GM19455 (cell line): ENCODE data around the gene PROX2.

Experiments
- ATAC-seq: cut with Tn5 transposase; IDR thresholded peaks from one replicate; pipeline ENCODE4 v1.9.1; 2021; ENCODE audit not compliant: unreplicated experiment

PROX2 gene

DNA sequence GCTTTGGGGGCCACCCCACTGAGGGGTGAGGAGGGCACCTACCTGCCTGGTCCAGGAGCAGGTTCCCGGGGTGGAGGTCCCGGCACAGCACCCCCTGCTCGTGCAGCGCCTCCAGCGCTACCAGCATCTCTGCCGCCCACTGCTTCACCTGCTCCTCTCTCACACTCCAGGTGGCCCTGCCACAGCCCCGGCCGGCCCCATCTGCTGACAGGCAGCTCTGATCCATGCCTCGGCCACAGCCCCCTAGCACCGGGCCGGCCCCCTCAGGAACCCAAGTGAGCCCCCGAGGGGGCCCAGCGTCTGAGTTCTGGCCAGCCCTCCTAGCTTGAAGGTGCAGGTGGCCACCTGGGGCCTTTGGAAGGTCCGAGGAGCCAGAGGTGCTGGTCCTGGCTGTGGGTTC is 33.6 kb upstream of the PROX2 start:
- no peak for ATAC-seq

DNA sequence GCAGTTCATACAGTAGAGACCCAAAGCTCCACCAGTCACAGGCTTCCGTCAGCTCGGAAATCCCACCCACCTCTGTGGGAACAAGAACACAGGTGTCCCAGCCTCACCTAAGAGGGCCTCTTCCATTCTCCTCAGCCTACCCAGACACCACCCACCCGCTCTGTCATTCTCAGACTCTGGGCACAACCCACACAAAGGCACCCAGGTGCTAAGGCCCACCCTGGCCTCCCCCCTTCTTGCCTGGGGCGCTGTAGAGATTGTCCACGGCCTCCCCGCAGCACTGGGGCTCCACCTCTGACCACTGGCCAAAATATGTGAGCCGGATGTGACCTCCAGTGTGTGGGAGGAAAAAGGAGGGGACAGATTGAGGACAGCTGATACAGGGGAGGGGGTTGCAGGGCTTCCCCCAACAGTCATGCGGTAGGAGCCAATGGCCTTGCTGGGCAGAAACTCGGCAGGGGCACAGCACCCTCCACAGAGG is 33.0 kb upstream of the PROX2 start:
- no peak for ATAC-seq

DNA sequence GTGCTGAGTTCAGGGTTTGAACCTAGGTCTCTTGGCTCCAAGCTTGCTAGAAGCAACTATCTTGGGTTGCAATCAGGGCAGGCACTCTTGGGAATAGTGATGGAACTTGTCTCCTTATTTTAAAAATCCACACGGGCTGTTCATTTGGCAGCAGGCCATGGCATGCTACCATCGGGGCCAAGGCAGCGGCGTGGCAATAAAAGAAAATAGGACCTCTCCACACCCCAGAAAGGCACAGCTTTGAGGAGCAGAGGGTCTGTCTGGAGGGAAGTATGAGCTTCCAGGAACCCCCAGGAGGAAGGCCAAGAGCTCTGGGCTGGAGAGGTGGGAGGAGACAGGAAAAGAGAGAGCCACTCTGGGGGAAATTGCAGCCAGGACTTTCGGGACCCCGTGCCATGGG is 31.8 kb upstream of the PROX2 start:
- no peak for ATAC-seq

DNA sequence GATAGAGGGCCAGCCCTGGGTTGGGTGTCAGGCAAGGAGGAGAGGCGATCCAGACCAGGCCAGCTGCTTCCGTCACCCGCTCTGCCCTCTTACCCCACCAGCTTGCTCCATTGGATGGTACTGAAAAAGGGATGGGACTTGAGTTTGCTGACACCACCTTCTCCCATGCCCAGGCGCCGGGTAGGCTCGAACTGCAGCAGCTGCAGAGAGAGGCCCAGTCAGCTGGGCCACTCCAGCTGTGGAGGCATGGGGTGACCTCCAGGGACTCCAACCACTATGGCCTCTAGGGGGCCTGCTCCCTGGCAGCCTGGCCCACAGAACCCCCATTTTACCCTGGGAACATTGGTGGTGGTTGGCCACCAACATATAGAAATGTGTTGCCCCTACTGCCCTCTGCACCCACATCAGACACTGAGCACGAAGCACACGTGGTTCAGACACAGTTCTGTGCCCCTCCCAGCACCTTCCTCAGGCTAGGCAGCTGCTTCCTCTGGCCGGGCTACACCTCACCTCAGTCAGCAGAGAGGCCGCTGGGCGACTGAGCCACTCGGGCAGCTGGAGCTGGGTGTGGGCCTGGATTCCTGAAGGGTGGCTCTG is 31.1 kb upstream of the PROX2 start:
- ATAC-seq: no peak

DNA sequence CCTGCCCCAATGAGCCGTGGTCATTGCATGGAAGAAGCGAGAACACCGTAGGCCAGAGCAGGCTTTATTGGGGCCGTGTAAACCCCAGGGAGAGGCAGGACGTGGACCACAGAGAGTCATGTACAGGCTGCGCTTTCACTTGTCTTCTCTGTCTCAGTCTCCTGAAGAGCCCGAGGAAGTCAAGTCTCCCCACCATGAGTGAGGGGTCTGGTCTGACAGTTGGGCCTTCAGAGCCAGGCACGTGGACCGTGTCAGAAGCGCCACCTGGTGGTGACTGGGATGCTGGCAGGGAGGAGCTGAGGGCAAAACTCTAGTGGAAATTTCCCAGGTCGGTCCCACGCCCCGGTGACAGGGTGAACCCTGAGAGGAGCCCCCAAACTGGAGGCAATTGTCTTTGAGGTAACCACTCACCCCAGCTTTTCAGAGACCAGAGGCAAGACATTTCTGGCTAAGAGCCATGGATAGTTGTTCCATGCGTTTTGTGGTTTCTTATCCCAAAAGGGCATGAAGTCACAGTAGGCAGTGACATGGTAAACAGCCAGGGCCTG is 29.7 kb upstream of the PROX2 start:
- no peak for ATAC-seq

DNA sequence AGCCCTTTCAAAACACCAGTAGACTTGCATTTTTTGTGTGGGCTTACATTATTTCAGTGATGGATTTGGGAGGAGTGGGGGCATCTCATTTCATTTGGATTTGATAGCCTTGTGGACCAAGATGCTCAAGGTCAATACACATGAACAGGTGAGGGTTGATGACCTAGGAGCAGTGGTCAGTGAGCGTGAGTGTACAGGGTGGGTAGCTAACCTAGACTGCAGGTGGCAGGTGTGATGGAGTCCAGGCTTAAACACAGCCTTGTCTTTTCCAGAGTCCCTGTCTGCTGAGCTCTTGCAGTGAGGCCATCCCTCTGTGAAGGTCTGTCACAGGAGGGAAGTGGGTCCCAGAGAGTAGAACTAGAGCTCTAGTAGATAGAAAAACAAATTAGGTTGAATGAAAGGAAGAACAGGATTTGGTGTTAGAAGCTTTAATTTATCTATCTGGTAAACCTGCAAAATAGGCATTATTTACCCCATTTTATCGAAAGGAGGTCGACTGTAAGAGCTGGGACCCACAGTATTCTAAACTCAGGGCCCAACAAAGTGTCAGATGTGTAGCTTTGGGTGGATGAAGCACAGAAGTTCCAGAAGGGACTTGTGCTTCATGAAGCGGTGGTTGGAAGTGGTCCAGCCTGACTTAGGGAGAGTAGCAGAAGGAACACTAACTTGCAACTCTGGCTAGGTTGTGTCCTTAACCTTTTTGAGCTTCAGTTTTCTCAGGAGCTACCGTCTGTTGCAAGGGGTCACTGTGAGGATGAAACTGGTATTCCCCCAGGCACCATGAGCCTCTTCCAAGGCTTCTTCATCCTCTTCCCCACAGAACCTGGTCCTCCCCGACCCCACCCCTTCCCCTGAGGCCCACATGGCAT is 28.9 kb upstream of the PROX2 start:
- ATAC-seq: no peak

DNA sequence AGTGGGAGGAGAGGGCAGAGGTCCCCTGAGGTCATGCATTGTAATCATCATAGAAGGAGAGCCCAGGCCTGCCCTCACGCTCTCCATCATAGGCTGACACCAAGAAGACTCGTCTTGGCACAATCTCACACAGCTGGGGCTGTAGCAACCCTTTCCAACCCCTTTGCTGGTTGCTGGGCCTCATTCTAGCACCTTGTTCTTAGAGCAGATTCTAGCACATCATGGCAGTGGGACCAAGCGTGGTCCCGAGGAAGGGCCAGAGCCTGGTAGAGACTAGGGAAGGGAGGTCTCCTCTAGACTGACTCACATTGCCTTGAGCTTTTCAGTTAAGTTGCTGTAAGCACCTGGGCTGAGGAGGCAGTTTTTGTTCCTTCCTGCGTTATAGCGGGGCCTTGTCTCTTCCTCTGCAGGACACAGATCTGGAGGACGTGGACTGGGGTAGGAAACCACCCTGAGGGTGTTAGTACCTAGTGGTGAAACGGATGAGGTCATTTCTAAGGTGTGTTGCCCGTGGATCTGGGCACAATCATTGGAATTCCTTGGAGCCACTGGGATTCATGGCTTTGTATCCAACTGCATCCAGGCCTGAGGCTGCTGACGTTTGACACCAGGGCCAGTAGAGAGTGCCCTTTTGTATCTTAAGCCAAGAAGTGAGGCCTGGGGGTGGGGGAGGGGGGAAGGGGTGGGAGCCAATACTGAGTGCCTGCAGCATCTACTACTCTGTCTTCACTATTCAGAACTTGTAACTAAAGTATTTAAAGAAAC is 27.2 kb upstream of the PROX2 start:
- ATAC-seq: no peak

DNA sequence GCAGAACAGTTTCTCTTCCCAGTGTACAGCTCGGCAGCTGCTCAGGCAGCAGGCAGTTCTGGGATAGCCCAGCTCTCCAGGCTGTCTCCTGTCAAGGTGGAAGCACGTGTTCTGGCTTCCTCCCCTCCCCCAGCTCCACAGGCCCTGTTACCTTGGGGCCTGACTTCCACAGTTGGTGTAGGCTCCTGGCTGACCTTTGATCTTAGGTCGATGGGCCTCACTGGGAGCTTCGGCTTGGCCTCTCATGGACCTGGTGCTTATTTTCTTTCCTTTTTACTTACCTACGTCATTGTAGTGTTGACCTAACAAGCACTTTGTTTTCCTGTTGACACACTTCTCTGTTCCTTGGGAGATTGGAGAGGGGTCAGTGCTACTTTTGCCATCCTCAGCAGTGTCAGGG is 22.7 kb upstream of the PROX2 start:
- ATAC-seq: no peak

DNA sequence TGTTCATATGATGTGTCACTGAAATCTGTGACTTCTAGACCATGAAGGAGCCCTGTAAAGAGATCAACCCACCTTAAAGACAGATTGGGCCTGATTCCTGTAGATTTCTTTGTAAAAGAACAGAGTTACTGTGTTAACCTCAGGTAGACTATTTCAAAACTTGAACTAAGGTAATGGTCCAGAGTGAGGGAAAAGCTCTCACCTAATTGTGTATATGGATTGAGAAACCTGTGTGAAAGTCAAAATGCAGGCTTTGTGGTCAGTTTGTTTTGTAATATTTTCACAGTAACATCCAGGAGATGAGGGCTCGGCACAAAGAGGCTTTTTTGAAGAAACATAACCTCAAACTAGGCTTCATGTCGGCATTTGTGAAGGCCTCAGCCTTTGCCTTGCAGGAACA is 22.1 kb upstream of the PROX2 start:
- no peak for ATAC-seq

DNA sequence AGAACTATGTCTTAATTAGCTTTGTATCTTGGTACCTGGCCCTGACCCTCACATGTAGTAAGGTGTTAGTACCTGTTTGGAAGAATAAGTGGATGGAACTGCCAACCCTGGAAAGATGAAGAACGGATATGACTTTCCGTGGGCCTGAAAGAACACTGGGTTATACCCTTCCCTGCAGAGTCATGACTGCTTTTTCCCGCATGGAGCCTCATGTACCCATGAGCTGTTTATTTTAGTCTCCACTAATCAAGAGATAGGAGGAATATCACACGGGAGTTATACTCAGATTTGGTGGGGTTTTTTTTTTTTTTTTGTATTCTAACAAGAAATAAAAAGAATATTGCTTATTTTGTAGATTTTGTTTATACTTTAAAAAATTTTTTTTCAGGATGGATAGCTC is 21.7 kb upstream of the PROX2 start:
- ATAC-seq: no peak

DNA sequence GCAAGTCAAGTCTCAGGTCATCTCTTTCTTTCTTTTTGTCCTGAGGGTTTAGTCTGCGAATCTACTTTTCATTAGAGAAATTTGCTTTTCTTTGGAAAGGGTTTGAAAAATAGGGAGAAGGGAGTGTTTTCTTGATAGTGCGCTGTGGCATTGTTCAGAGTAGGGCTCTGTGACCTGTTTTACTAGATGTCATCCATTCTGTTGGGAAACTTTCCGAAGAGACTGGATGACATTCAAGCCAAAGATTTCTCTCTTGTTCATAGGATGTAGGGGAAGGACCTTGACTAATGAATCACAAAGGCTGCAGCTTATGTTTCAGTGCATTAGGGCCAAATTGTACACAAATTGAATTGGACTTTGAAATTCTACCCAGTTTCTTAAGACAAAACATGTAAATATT is 20.5 kb upstream of the PROX2 start:
- ATAC-seq: no peak

DNA sequence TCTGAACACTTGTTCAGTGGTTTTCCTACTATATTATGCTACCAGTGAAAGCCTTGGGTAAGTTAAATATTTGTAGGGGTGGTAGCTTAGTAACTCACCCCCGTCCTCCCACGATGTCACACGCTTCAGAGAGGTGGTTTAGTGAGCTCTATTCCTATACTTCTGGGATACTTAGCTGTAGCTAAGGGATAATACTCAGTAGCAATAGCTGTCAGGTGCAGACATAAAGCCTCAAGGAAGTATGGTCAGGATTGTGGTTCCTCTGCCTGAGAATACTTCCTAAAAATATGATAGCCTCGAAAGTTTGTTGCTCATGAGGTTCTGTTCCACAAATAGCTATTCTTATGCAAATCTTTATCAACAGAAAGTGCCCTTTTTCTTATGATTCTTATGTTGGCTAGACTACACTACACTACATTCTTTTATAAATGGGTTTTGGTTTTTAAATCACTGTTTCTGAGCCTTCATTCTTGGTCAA is 17.7 kb upstream of the PROX2 start:
- no peak for ATAC-seq

DNA sequence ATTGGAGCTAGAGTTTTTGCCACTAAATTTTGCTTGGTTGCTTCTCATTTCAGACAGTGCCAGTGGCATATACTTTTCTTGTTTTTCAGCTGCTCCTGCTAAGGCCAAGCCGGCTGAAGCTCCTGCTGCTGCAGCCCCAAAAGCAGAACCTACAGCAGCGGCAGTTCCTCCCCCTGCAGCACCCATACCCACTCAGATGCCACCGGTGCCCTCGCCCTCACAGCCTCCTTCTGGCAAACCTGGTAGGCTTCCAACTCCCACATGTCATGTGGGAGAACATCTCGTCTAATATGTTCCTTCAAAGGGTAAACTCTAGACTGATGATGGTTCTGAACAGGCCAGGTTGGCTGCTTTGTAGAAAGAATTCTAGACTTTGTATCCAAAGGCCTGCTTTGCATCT is 16.8 kb upstream of the PROX2 start:
- no peak for ATAC-seq

DNA sequence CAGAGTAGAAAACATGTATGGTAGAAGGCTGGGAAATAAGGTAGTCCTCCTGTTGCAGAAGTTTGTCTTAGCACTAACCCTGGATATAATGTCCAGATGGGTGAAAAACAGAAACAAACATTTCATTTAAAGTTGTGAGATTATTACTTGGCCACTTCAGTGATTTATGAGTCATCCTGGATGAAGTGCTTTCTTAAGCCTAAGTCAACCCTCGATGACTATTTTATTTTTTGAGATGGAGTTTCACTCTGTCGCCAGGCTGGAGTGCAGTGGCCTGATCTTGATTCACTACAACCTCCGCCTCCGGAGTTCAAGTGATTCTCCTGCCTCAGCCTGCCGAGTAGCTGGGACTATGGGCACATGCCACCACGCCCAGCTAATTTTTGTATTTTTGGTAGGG is 15.9 kb upstream of the PROX2 start:
- no peak for ATAC-seq

DNA sequence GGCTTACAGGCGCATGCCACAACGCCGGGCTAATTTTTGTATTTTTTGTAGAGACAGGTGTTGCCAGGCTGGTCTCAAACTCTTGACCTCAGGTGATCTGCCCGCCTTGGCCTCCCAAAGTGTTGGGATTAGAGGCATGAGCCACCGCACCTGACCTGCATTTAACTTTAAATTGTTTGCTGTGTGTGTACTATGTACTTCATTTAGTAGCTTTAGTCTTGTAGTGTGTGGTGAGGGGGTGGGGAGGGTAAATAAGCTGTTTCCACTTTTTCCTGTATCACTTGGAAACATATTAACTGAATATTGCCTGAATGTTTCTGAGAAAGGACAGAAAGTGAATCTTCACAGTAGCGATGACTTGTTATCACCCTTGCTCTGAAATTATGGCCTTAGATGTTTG is 14.3 kb upstream of the PROX2 start:
- ATAC-seq: no peak

DNA sequence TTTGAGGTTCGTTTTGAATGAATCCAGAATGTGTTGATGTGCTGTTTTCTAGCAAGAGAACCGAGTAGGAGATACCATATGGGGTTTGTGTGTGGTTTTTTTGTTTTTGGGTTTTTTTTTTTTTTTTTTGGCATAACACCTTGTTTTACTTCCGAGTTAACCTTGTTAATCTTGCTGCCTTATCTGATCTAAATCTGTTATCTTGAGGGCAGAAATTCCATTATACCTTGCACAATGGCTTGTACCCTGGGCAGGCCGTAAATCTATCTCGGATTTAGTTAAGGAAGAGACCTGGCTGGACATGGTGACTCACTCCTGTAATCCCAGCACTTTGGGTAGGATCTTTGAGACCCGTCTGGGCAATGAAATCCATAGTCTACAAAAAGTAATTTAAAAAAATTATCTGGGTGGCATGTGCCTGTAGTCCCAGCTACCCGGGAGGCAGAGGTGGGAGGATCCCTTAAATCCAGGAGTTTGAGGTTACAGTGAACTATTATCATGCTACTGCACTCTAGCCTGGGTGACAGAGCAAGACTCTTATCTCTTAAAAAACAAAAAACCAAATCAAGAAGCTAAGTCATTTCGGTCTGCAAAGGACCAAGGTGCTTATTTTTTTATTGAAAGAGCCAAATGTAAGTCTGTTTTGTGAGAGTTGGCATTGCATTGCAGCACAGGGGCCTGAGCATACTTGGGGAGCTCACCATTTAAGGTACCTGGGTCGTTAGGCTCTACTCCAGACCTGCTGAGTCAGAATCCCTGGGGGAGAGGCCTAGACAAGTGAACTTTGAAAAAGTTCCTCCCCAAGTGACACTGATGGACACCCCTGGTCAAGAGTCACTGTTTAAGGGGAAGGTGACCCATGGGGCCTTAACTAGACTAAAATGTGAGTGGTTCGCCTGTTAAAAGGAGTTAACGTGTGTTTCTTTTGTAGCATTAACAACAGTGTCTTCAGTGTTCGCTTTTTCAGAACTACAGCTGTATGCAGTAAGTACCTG is 12.5 kb upstream of the PROX2 start:
- ATAC-seq: no peak

DNA sequence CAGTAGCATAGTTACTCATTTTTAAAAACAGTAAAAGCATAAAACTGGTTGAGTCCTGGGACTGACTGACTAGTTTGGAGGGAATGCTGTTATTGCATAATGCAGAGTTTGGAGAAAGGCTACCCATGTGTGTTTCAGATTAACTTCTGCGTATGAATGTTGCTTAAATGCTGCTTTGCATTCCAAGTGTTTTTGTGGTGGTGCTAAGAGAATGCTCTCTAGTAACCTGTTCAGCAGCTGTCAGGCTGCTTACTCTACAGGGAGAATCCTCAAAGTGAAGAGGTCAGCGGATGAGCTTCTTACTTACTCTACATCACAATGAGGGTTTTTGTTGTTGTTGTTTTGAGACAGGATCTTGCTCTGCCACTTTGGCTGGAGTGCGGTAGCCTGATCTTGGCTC is 10.1 kb upstream of the PROX2 start:
- ATAC-seq: no peak

DNA sequence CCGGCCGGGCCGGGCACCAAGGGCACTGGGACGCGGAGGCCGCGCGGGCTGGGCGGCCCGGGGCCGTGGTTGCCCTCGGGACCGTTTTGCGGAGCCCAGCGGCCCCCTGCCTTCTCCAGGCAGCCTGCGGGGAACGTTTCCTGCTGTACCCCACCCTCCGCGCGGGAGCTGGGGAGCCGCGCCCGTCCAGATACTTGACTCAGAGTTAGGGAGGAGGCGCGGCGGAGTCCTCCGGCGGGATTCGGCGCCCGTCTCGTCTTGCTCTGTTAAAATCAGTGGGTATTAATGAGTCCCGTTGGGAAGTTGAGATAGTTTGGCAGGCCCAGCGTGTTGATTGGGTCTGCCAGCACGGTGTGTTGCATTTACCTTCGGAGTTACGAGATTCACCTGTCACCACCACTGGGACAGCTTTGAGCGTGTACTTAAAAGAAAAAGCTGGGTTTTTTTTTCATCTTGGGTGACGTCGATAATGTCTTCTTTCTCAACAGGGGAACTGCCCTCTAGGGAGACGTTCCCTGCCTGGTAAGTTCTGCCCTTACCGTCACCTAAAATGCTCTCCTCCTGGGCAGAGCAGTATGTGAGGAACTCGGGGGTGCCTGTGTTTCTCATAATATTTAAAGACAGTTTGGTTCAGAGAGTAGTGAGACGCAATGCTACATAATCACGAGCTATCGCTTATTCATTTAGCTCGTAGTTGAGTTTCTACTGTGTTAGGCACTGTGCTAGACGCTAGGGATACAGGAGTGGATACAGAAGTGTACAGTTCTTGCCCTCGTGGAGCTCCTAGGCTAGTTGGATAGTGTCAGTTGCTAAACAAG is 6.4 kb upstream of the PROX2 start:
- ATAC-seq: peak; percentile 42

DNA sequence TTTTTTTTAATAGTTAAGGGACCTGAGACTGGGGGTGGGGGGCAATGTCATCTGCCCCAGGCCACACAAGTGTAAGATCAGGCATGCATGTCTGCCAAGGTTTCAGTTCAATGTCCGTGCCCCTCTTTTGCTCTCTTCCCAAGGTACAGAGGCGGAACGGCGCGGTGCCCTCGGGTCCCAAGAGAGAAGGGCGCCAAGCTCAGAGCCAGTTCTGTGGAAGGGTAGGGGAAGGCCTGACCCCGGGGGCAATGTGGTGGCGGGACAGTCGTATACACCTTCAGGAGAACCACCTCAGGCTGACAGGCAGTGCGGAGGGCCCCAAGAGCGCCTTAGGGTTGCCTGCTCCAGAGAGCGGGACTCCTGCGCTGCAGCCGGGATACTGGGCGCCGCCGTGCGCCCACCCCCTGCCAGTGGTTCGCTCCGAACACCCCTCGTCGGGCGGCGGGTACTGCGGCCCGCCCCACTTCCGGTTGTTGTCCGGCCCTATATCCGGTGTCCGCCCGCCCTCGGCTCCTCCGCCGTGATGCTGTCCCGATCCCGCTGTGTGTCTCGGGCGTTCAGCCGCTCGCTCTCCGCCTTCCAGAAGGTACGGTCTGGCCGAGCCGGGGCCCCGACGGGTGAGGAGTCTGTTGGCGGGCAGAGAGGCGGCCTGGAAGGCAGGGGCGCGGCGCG is 5.6 kb upstream of the PROX2 start, which contains the start of gene DLST:
Gene DLST (plus strand): TSS at position 486 of the 672 bp plus-strand sequence. CDS start 38 bp downstream, at position 524.
- ATAC-seq: peak; percentile 88
